Endodermal cell (in vitro differentiated cells): ENCODE data around the gene RNASE7. TPM values are rescaled to one million over a fixed set of nuclear protein-coding genes. Genes with fewer than 3 reads are reported as not detected.

Experiments used
- DNase-seq: peaks from one replicate; pipeline ENCODE4 v3.0.0-alpha.2; 2017
- H3K27ac ChIP-seq: 2 replicates; pipeline ENCODE4 v1.5.1; 2013; ENCODE audit warnings: mild to moderate bottlenecking, low read depth, low read length, moderate library complexity
- H3K27me3 ChIP-seq: 2 replicates; pipeline ENCODE4 v1.6.1; 2013; ENCODE audit warnings: mild to moderate bottlenecking, low read length, moderate library complexity; ENCODE audit not compliant: insufficient read depth, control insufficient read depth, poor library complexity, severe bottlenecking
- H3K36me3 ChIP-seq: 2 replicates; pipeline ENCODE4 v1.7.0; 2013; ENCODE audit warnings: mild to moderate bottlenecking, low read length, moderate library complexity; ENCODE audit not compliant: control insufficient read depth, insufficient read depth
- H3K4me1 ChIP-seq: one replicate; pipeline ENCODE4 v1.7.0; 2013; ENCODE audit warnings: low read length; ENCODE audit not compliant: control insufficient read depth, insufficient read depth
- H3K4me3 ChIP-seq: 2 replicates; pipeline ENCODE4 v1.5.1; 2013; ENCODE audit warnings: mild to moderate bottlenecking, low read length, moderate library complexity
- H3K9ac ChIP-seq: 2 replicates; pipeline ENCODE4 v1.6.1; 2013; ENCODE audit warnings: mild to moderate bottlenecking, low read length, moderate library complexity; ENCODE audit not compliant: poor library complexity, severe bottlenecking; ENCODE audit errors: extremely low read depth
- H3K9me3 ChIP-seq: 2 replicates; pipeline ENCODE4 v1.6.1; 2013; ENCODE audit warnings: mild to moderate bottlenecking, low read length, moderate library complexity; ENCODE audit not compliant: control insufficient read depth
- H3K27ac Mint-ChIP-seq: 2 replicates; pipeline ENCODE4 v1.8.0; 2020; ENCODE audit warnings: mixed read lengths
- H3K27me3 Mint-ChIP-seq: 2 replicates; pipeline ENCODE4 v1.8.0; 2021; ENCODE audit warnings: mild to moderate bottlenecking, mixed read lengths; ENCODE audit not compliant: insufficient read depth
- H3K36me3 Mint-ChIP-seq: 2 replicates; pipeline ENCODE4 v1.8.0; 2020; ENCODE audit warnings: low read depth, mixed read lengths
- H3K4me1 Mint-ChIP-seq: 2 replicates; pipeline ENCODE4 v1.8.0; 2020; ENCODE audit warnings: mixed read lengths
- H3K4me3 Mint-ChIP-seq: 2 replicates; pipeline ENCODE4 v1.8.0; 2020; ENCODE audit warnings: mild to moderate bottlenecking, moderate library complexity, mixed read lengths
- H3K9me3 Mint-ChIP-seq: 2 replicates; pipeline ENCODE4 v1.8.0; 2020; ENCODE audit warnings: mild to moderate bottlenecking, mixed read lengths
- CTCF ChIP-seq: fragments of 200-600 bp; sonication (generic); conservative IDR thresholded peaks from 2 replicates; pipeline ENCODE4 v1.5.0; 2021; ENCODE audit warnings: antibody characterized with exemption, mild to moderate bottlenecking
- WGBS, 2 experiments: methylation state at CpG; one replicate each; pipeline versions ENCODE4 v1.1.5 to v1.1.7; 2013; ENCODE audit warnings: missing lambda C conversion rate in 2 of 2, mixed read lengths in 1 of 2; ENCODE audit not compliant: insufficient coverage in 1 of 2, insufficient read length in 1 of 2; 5-methylcytosine and 5-hydroxymethylcytosine counted together
- total RNA-seq, 2 donors: library from RNA; stranded (reverse); fragmentation: NEBNext Ultra II Directional in 1 of 2; extraction: Animal tissue kit (Norgen Biotek cat#: 25700) in 1 of 2; gene quantifications; 2 replicates in 1 of 2; 3 replicates in 1 of 2; pipeline ENCODE4 v1.2.1, GENCODE V29; 2021

Gene RNASE7
- total RNA-seq, 2 donors from 2014 or later: not detected

GRCh38 chr14:21032326-21033132 lies 9.6 kb upstream of the RNASE7 start:
- H3K27me3 Mint-ChIP-seq: peaks cover 36% of the 10 kb centered on the region
- H3K36me3 ChIP-seq: no peaks in the 10 kb centered on the region
- H3K27ac Mint-ChIP-seq: no peak overlapping the region
- H3K27me3 ChIP-seq: no peaks in the 10 kb centered on the region
- H3K4me1 ChIP-seq: no peaks in the 10 kb centered on the region
- no peaks in the 10 kb centered on the region for H3K9me3 ChIP-seq
- no peaks in the 10 kb centered on the region for H3K9me3 Mint-ChIP-seq
- H3K27ac ChIP-seq: no peak overlapping the region
- H3K4me3 ChIP-seq: no peak overlapping the region
- 80 to 91% methylated on average over 1 to 5 of the region's 5 CpGs for WGBS, 2 experiments
- H3K4me3 Mint-ChIP-seq: no peak overlapping the region
- no peak for DNase-seq
- no peaks in the 10 kb centered on the region for H3K36me3 Mint-ChIP-seq
- no peak overlapping the region for H3K9ac ChIP-seq
- no peak for TF ChIP-seq CTCF
- no peaks in the 10 kb centered on the region for H3K4me1 Mint-ChIP-seq

DNA sequence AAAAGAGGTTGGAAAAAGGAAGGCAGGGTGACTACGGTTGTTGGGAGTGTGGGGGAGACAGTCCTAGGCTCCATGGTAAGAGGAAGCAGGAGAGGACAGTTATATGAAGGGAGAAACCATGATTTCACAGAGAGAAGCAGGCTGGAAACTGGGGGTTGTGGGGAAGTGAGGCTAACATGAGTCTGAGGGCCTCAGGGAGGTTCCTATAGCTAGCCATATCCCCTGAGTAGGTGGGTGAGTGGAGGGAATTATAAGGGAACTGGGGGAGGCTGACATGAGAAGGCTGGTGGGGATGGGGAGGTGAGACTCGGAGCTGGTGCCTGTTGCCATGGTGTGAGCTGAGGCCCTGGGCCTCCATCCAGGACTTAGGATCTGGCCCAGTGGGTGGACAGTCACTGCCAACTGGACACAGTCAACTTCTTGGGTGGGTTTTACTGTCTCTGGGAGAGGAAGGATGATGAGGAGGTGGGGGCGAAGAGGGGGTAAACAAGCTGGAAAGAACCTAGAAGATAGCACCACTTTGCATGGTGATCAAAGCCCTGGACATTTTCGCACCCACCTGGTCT lies 8.9 kb upstream of the RNASE7 start:
- no peak overlapping the region for H3K27ac ChIP-seq
- no peaks in the 10 kb centered on the region for H3K36me3 Mint-ChIP-seq
- no peaks in the 10 kb centered on the region for H3K36me3 ChIP-seq
- no peaks in the 10 kb centered on the region for H3K4me1 ChIP-seq
- H3K27me3 ChIP-seq: no peaks in the 10 kb centered on the region
- H3K27ac Mint-ChIP-seq: no peak overlapping the region
- 92% methylated on average over 4 of the region's 4 CpGs for WGBS, 2 experiments
- H3K27me3 Mint-ChIP-seq: peaks cover 36% of the 10 kb centered on the region
- no peak overlapping the region for H3K4me3 Mint-ChIP-seq
- H3K9me3 ChIP-seq: no peaks in the 10 kb centered on the region
- TF ChIP-seq CTCF: no peak
- H3K4me3 ChIP-seq: no peak overlapping the region
- no peak for DNase-seq
- peaks cover 2% of the 10 kb centered on the region for H3K4me1 Mint-ChIP-seq
- no peak overlapping the region for H3K9ac ChIP-seq
- no peaks in the 10 kb centered on the region for H3K9me3 Mint-ChIP-seq

DNA sequence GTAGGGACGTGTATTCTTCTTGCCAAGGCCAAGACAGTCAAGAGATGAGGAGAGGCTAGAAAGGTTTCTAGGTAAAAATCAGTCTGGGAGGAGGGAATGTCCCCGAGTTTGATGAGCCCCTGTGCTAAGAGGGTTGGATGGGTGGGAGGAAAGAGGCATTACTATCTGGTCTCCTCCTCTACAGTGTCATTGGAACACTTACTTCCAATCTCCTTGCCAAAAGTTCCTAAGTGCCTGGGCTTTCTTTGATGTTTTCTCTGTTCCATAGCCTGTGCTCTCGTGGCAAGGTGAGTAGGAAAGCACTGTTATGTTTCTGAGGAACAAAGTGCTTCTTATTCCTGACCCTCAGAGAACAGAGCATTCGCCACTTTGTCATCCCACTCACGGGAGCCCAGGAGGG lies 7.5 kb upstream of the RNASE7 start, which contains the start of gene RNASE13:
TSS of gene RNASE13 (minus strand) at position 101 of the 400 bp plus-strand sequence. CDS start 519 bp downstream, outside the sequence.
- Histone ChIP-seq H3K27ac (no peak within 1 kb of the TSS), H3K9ac (no peak within 1 kb of the TSS), H3K36me3 (no peaks in the 10 kb centered on the region), H3K27me3 (no peaks in the 10 kb centered on the region), H3K4me1 (peaks cover 1% of the 10 kb centered on the region), H3K9me3 (no peaks in the 10 kb centered on the region), H3K4me3 (no peak within 1 kb of the TSS)
- Mint-ChIP-seq H3K4me1 (peaks cover 17% of the 10 kb centered on the region), H3K36me3 (no peaks in the 10 kb centered on the region), H3K27me3 (peaks cover 36% of the 10 kb centered on the region), H3K9me3 (no peaks in the 10 kb centered on the region), H3K4me3 (no peak within 1 kb of the TSS), H3K27ac (no peak within 1 kb of the TSS)
- 89 to 95% methylated on average over 2 to 5 of the region's 5 CpGs for WGBS, 2 experiments
- no peak for TF ChIP-seq CTCF
- no peak for DNase-seq
